ENCODE data around the gene KANK2.

KANK2 gene

GRCh38 chr19:11191273-11191755 is 6.0 kb downstream of the KANK2 start:
- TF ChIP-seq USF1 (IDR thresholded peaks at IDR 0.05) (peak; percentile 94), EGR1 (IDR thresholded peaks at IDR 0.05) (no peak), NFIC (IDR thresholded peaks at IDR 0.05) (no peak)

GRCh38 chr19:11190501-11190900 is 6.8 kb downstream of the KANK2 start:
- no peak for TF ChIP-seq TAF1 (IDR thresholded peaks at IDR 0.05; ENCODE audit: low read depth)
- TF ChIP-seq YY1 (IDR thresholded peaks at IDR 0.05; ENCODE audit: low read depth): no peak
- no peak for TF ChIP-seq FOXM1 (IDR thresholded peaks at IDR 0.05; ENCODE audit: borderline replicate concordance, low read depth)
- TF ChIP-seq EGR1 (IDR thresholded peaks at IDR 0.05): no peak
- TF ChIP-seq CEBPB (IDR thresholded peaks at IDR 0.05): no peak
- TF ChIP-seq NFIC (IDR thresholded peaks at IDR 0.05): no peak
- no peak for TF ChIP-seq TCF12 (IDR thresholded peaks at IDR 0.05; ENCODE audit: low read depth)
- TF ChIP-seq ZBTB7A (IDR thresholded peaks at IDR 0.05; ENCODE audit: low read depth): no peak

- TF ChIP-seq ZBTB7A (IDR thresholded peaks at IDR 0.05; ENCODE audit: low read depth) (no peak), CEBPB (IDR thresholded peaks at IDR 0.05) (no peak), EP300 (IDR thresholded peaks at IDR 0.05; ENCODE audit: borderline replicate concordance) (no peak), FOXM1 (IDR thresholded peaks at IDR 0.05; ENCODE audit: borderline replicate concordance, low read depth) (no peak), REST (IDR thresholded peaks at IDR 0.05; ENCODE audit: low read depth) (no peak), USF1 (IDR thresholded peaks at IDR 0.05) (no peak), CREB1 (IDR thresholded peaks at IDR 0.05; ENCODE audit: low read depth) (no peak), TAF1 (IDR thresholded peaks at IDR 0.05; ENCODE audit: low read depth) (no peak), EGR1 (IDR thresholded peaks at IDR 0.05) (no peak), MAX (IDR thresholded peaks at IDR 0.05) (no peak)
Observed at GRCh38 chr19:11187441-11187840, 9.9 kb downstream of the KANK2 start.

- TF ChIP-seq FOXM1 (IDR thresholded peaks at IDR 0.05; ENCODE audit: borderline replicate concordance, low read depth) (no peak), TEAD4 (IDR thresholded peaks at IDR 0.05) (no peak), YY1 (IDR thresholded peaks at IDR 0.05; ENCODE audit: low read depth) (no peak), TCF12 (IDR thresholded peaks at IDR 0.05; ENCODE audit: low read depth) (no peak), TAF1 (IDR thresholded peaks at IDR 0.05; ENCODE audit: low read depth) (no peak), REST (IDR thresholded peaks at IDR 0.05; ENCODE audit: low read depth) (no peak), CREB1 (IDR thresholded peaks at IDR 0.05; ENCODE audit: low read depth) (no peak), NFIC (IDR thresholded peaks at IDR 0.05) (no peak), EP300 (IDR thresholded peaks at IDR 0.05; ENCODE audit: borderline replicate concordance) (no peak), CEBPB (IDR thresholded peaks at IDR 0.05) (no peak), RAD21 (IDR thresholded peaks at IDR 0.05; ENCODE audit: low read depth) (no peak), MAX (IDR thresholded peaks at IDR 0.05) (no peak), EGR1 (IDR thresholded peaks at IDR 0.05) (no peak), ZBTB7A (IDR thresholded peaks at IDR 0.05; ENCODE audit: low read depth) (no peak)
Observed at GRCh38 chr19:11182994-11183393, 14.4 kb downstream of the KANK2 start.

GRCh38 chr19:11181488-11181887 is 15.9 kb downstream of the KANK2 start:
- TF ChIP-seq ZBTB7A (IDR thresholded peaks at IDR 0.05; ENCODE audit: low read depth): no peak
- TF ChIP-seq USF1 (IDR thresholded peaks at IDR 0.05): no peak
- TF ChIP-seq CREB1 (IDR thresholded peaks at IDR 0.05; ENCODE audit: low read depth): no peak
- peak; percentile 92 for TF ChIP-seq CEBPB (IDR thresholded peaks at IDR 0.05)
- no peak for TF ChIP-seq NFIC (IDR thresholded peaks at IDR 0.05)

GRCh38 chr19:11180346-11180745 is 17.0 kb downstream of the KANK2 start:
- TF ChIP-seq REST (IDR thresholded peaks at IDR 0.05; ENCODE audit: low read depth) (no peak), TCF12 (IDR thresholded peaks at IDR 0.05; ENCODE audit: low read depth) (no peak), MAX (IDR thresholded peaks at IDR 0.05) (no peak), ZBTB7A (IDR thresholded peaks at IDR 0.05; ENCODE audit: low read depth) (no peak), USF1 (IDR thresholded peaks at IDR 0.05) (no peak), TAF1 (IDR thresholded peaks at IDR 0.05; ENCODE audit: low read depth) (no peak), CEBPB (IDR thresholded peaks at IDR 0.05) (no peak), RAD21 (IDR thresholded peaks at IDR 0.05; ENCODE audit: low read depth) (no peak), CREB1 (IDR thresholded peaks at IDR 0.05; ENCODE audit: low read depth) (no peak), EGR1 (IDR thresholded peaks at IDR 0.05) (no peak), EP300 (IDR thresholded peaks at IDR 0.05; ENCODE audit: borderline replicate concordance) (no peak), NFIC (IDR thresholded peaks at IDR 0.05) (no peak), TEAD4 (IDR thresholded peaks at IDR 0.05) (no peak), FOXM1 (IDR thresholded peaks at IDR 0.05; ENCODE audit: borderline replicate concordance, low read depth) (no peak), YY1 (IDR thresholded peaks at IDR 0.05; ENCODE audit: low read depth) (no peak)

Measured in Ishikawa (cell line).